Transverse colon (tissue), 4 donors: ENCODE data around the gene MBNL2. TPM values are rescaled to one million over a fixed set of nuclear protein-coding genes. Genes with fewer than 3 reads are reported as not detected.

Source experiments
- DNase-seq: peaks from one replicate; pipeline ENCODE4 v3.0.0-alpha.2; 2019
- H3K27ac ChIP-seq, 4 donors: fragments of 200-600 bp; sonication (generic); 2 replicates each; pipeline ENCODE4 v1.5.1; 2016 to 2018; ENCODE audit warnings: inconsistent platforms in 4 of 4
- H3K27me3 ChIP-seq: fragments of 200-600 bp; sonication (generic); 2 replicates; pipeline ENCODE4 v1.5.1; 2017; ENCODE audit warnings: inconsistent platforms
- H3K36me3 ChIP-seq, 4 donors: fragments of 200-600 bp; sonication (generic); 2 replicates each; pipeline ENCODE4 v1.5.1; 2017 to 2019; ENCODE audit warnings: inconsistent platforms in 4 of 4
- H3K4me1 ChIP-seq, 4 donors: fragments of 200-600 bp; sonication (generic); 2 replicates each; pipeline ENCODE4 v1.5.1; 2017 to 2020; ENCODE audit warnings: inconsistent platforms in 4 of 4
- H3K4me3 ChIP-seq, 4 donors: fragments of 200-600 bp; sonication (generic); 1 replicate in 1 of 4; 2 replicates in 3 of 4; pipeline versions ENCODE4 v1.5.1 to v1.6.1; 2017 to 2019; ENCODE audit warnings: inconsistent platforms in 4 of 4
- H3K9me3 ChIP-seq, 2 donors: fragments of 200-600 bp; sonication (generic); 2 replicates each; pipeline ENCODE4 v1.5.1; 2017 to 2019; ENCODE audit warnings: inconsistent platforms in 2 of 2
- EP300 ChIP-seq: sonication (generic); formaldehyde crosslinking; IDR thresholded peaks from one replicate; pipeline ENCODE4 v1.6.1; 2017; ENCODE audit warnings: antibody characterized with exemption, low read depth
- POLR2A ChIP-seq: fragments of 450-650 bp; IDR thresholded peaks from one replicate; pipeline ENCODE4 v1.6.1; 2016; ENCODE audit warnings: antibody characterized with exemption, mild to moderate bottlenecking, moderate library complexity
- POLR2AphosphoS5 ChIP-seq, 3 donors: sonication (generic); formaldehyde crosslinking; IDR thresholded peaks; one replicate each; pipeline ENCODE4 v1.6.1; 2016; ENCODE audit warnings: antibody characterized with exemption in 3 of 3
- WGBS, 2 donors: methylation state at CpG; one replicate each; pipeline ENCODE4 v1.1.5; 2018; ENCODE audit warnings: low coverage in 1 of 2; 5-methylcytosine and 5-hydroxymethylcytosine counted together
- in situ Hi-C, 4 donors: fragments of 200-750 bp; cut with MboI; loops; one replicate each; pipeline versions ENCODE4 v1.15.0 to v1.15.1; 2017; ENCODE audit warnings: low sequenced_read_pairs in 3 of 4, low pct_ligation_motif_present in 1 of 4, low pct_unique_long_range_greater_than_20kb in 1 of 4
- intact Hi-C: fragments of 100-400 bp; cut with DNase I; formaldehyde crosslinking; loops from one replicate; pipeline ENCODE4 v1.15.1; 2023; ENCODE audit warnings: low total_unique reads
- total RNA-seq, 4 donors: library from RNA; depleted of rRNA; stranded (reverse); fragments of >200 nt; gene quantifications; one replicate each; pipeline ENCODE4 v1.1.0, GENCODE V29; 2016
- TF ChIP-seq, protein P1 (sequence below), 5 experiments: fragments of 200-600 bp in 3 of 5; fragments of 450-650 bp in 2 of 5; sonication (generic) in 3 of 5; IDR thresholded peaks; 1 replicate in 2 of 5; 2 replicates in 3 of 5; pipeline ENCODE4 v1.5.1; 2016 to 2017; ENCODE audit warnings: antibody characterized with exemption in 5 of 5, inconsistent platforms in 3 of 5, mild to moderate bottlenecking in 2 of 5, moderate library complexity in 1 of 5

MBNL2 gene
- total RNA-seq, 4 donors from 2014 or later: 26.9 to 53.7 (median 46.1) TPM

DNA sequence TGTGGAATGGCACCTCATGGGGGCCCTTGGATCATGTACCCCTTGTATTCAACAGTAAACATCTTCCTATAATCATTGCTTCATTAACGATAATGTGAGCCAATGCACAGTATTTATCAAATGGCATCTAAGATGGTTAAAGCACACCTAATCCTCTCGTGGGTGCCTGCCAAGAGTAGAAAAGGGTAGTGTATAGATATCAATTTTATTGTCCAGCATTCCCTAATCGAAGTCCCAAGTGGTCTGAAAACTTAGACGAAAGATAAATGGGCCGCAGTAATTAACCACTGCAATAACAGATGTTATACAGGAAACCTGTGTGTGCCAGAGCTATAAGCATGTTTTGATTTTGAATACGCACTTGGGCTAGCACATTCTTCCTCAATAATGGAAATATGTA, 667 bp upstream of the MBNL2 start:
- Histone ChIP-seq H3K4me3 (peak overlapping the region in 3 of 4 donors; percentile 38 to 79 (median 50)), H3K27me3 (no peaks in the 10 kb centered on the region), H3K27ac (peak overlapping the region; percentile 90 to 96 (median 90)), H3K9me3 (no peaks in the 10 kb centered on the region), H3K36me3 (no peaks in the 10 kb centered on the region), H3K4me1 (peaks cover 7 to 34% (median 30%) of the 10 kb centered on the region in 4 donors)
- in situ Hi-C loops: loop anchor here in 3 of 4 donors (10.0 to 25.0 kb wide), 4 partner anchors 109 to 213 kb away; partner anchors contain the start of gene RAP2A (in 1 of the 3)
- TF ChIP-seq EP300 (no peak), POLR2A (no peak), POLR2AphosphoS5 (IDR thresholded peaks at IDR 0.05) (no peak)
- TF ChIP-seq, protein P1, sequence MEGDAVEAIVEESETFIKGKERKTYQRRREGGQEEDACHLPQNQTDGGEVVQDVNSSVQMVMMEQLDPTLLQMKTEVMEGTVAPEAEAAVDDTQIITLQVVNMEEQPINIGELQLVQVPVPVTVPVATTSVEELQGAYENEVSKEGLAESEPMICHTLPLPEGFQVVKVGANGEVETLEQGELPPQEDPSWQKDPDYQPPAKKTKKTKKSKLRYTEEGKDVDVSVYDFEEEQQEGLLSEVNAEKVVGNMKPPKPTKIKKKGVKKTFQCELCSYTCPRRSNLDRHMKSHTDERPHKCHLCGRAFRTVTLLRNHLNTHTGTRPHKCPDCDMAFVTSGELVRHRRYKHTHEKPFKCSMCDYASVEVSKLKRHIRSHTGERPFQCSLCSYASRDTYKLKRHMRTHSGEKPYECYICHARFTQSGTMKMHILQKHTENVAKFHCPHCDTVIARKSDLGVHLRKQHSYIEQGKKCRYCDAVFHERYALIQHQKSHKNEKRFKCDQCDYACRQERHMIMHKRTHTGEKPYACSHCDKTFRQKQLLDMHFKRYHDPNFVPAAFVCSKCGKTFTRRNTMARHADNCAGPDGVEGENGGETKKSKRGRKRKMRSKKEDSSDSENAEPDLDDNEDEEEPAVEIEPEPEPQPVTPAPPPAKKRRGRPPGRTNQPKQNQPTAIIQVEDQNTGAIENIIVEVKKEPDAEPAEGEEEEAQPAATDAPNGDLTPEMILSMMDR (IDR thresholded peaks at IDR 0.05): no peak
- no peak for DNase-seq
- intact Hi-C loops: loop anchor here (5.0 kb wide), 2 partner anchors 104 to 116 kb away; no protein-coding TSS in a partner anchor
- WGBS, 2 donors: 11 to 13% methylated on average over 5 to 6 of the region's 6 CpGs

DNA sequence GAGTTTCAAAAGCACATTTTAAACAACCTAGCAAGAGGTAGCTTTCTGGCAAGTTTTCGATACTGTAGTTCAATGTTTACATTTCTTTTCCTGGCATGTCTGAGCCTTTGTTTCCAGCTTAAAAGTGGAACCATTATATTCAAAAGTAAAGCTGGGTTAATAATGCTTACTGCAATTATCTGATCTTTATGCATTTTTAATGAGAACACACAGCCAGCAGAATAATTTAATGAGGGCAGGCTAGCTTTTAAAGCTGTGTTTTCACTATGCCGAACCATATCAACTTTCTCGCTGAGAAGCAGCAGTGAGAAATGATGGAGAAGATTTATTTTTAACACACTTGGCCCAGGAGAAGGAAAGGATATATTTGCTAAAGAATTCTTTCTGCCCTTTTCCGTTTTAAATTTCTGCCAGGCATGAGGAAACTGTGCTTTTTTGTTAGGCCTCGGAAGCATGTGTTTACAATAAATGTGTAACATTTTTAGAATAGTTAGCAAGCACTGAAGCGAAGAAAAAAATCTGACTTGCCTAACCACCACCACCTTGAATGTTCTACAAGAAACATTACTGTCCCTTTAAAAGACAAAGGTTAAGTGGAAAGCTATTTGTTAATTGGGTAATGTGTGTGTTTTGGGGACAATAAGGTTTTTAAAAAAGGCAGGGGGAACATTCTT, 1.0 kb downstream of the MBNL2 start:
- Histone ChIP-seq H3K36me3 (no peaks in the 10 kb centered on the region), H3K27ac (peak overlapping the region; percentile 90 to 96 (median 90)), H3K27me3 (no peaks in the 10 kb centered on the region), H3K9me3 (no peaks in the 10 kb centered on the region), H3K4me3 (peak overlapping the region; percentile 33 to 79 (median 44)), H3K4me1 (peaks cover 18 to 51% (median 47%) of the 10 kb centered on the region in 4 donors)
- DNase-seq: no peak
- in situ Hi-C loops (loop anchor here in 3 of 4 donors (10.0 to 25.0 kb wide), 4 partner anchors 111 to 212 kb away; partner anchors contain the start of gene RAP2A (in 1 of the 3)), intact Hi-C loops (loop anchor here (5.0 kb wide), 2 partner anchors 106 to 114 kb away; no protein-coding TSS in a partner anchor)
- WGBS, 2 donors: 0% methylated on average over 6 of the region's 6 CpGs
- TF ChIP-seq POLR2AphosphoS5 (IDR thresholded peaks at IDR 0.05) (no peak), EP300 (no peak), POLR2A (no peak)
- TF ChIP-seq, protein P1 (IDR thresholded peaks at IDR 0.05): no peak

DNA sequence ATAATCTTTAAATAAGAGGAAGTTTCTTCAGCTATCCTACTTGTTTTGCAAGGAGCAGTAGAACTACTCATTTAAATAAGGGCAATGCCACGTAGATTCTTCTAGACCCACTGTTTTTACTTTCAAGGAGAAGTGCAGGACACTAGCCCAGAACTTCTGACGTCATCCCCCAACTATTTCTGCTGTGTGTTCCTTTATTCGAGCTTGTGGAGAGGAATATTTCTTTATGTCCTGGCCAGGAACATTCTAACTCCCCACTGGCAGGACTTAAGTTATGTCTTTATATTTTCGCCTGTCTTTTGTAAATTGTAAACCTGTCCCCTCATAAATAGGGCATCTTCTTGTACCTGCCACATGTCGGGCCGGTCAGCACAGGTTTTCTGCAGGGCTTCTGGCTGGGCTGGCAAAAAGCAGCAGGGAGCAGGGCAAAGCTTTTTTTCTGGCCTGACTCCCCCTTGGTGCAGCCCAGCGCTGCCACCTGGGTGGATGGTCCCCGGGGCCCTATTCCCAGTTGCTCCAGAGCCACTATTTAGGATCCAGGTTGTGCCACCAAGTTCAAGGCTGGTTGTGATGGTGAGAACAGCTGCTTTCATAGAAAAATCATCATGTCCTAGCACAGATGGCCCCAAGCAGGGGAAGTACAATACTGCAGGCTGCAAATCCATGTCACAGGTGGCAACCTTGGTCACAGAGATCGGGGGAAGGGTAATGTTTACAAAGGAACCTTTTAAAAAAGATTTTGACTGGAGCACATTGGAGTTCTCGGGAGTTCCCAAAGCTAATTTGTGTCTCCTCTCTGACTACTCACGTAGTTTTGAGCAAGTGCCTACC, 1.8 kb downstream of the MBNL2 start:
- Histone ChIP-seq H3K27ac (peak overlapping the region; percentile 90 to 96 (median 90)), H3K27me3 (no peaks in the 10 kb centered on the region), H3K9me3 (no peaks in the 10 kb centered on the region), H3K4me3 (peak overlapping the region; percentile 33 to 79 (median 44)), H3K4me1 (peaks cover 18 to 56% (median 47%) of the 10 kb centered on the region in 4 donors), H3K36me3 (no peaks in the 10 kb centered on the region)
- in situ Hi-C loops: loop anchor here in 3 of 4 donors (10.0 to 25.0 kb wide), 4 partner anchors 112 to 212 kb away; partner anchors contain the start of gene RAP2A (in 1 of the 3)
- DNase-seq: peak; percentile 55
- intact Hi-C loops: loop anchor here (5.0 kb wide), 2 partner anchors 107 to 113 kb away; no protein-coding TSS in a partner anchor
- 0 to 2% methylated on average over 4 to 11 of the region's 11 CpGs for WGBS, 2 donors
- TF ChIP-seq, protein P1 (IDR thresholded peaks at IDR 0.05): peak in 1 of 5 experiments; percentile 11
- TF ChIP-seq POLR2A: peak; percentile 27
- TF ChIP-seq EP300: peak; percentile 70
- peak; percentile 54 to 81 (median 73) for TF ChIP-seq POLR2AphosphoS5 (IDR thresholded peaks at IDR 0.05)
